ENCODE data around the gene NUP88.

- TF ChIP-seq CTCF (IDR thresholded peaks at IDR 0.05; ENCODE audit: insufficient read depth, low read length) (no peak), POLR2AphosphoS5 (IDR thresholded peaks at IDR 0.05; ENCODE audit: low read depth) (peak; percentile 51)
Measured at GRCh38 chr17:5419356-5419958, at the start of gene NUP88.

Measured in HL-60 (cell line).